A549 treated with GW870086 at 1 μM for 4 hours (cell line): Measurements from ENCODE around the gene TEC. TPM values are rescaled to one million over a fixed set of nuclear protein-coding genes. Genes with fewer than 3 reads are reported as not detected.

Experiments used
- total RNA-seq: library from RNA; stranded (reverse); fragments of 200-300 nt; extraction: Qiagen RNA extraction; gene quantifications from 5 replicates; pipeline ENCODE4 v1.2.3, GENCODE V29; 2022; ENCODE audit warnings: low read depth

Gene TEC
- total RNA-seq: 2.3 to 2.9 TPM (median 2.3 TPM) in 5 replicates

DNA sequence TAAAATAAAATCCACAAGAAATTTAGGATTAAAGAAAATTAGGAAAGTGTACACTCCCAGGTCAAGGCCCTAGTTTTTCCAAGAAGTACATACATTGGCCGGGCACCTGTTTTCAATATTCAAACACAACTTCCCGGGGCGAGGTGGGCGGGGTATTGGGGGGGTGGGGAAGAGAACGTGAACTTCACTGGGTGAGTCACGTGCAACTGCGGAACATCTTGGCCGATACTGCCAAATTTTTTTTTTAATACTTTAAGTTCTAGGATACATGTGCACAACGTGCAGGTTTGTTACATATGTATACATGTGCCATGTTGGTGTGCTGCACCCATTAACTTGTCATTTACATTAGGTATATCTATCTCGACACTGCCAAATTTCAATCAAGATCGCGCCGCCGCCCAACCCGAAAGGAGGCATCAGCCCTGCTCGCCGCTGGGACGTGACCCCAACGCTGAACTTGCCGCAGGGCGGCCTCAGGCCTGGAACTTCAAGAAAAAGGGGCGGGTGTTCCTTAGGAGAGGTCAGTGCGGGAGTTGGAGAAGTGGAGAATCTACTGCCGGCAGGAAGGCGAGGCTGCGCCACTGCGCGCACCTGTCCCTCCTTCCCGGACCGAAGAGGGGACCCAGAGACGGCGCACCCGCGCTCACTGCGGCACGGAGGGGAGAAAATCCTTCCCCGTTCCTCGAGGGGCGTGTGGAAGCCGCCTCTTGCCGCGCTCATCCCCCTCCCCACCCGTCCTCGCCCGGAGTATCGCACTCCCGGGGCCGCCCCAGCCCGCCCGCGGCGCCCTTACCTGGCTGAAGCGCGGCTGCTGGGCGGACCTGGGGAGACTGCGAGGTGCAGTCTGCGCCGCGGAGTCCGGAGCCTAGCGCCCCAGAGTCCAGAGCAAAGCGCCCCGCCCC is at the start of gene TEC:
TSS of gene TEC (minus strand) at position 883 of the 905 bp plus-strand sequence. CDS start 41,224 bp downstream, outside the sequence.

DNA sequence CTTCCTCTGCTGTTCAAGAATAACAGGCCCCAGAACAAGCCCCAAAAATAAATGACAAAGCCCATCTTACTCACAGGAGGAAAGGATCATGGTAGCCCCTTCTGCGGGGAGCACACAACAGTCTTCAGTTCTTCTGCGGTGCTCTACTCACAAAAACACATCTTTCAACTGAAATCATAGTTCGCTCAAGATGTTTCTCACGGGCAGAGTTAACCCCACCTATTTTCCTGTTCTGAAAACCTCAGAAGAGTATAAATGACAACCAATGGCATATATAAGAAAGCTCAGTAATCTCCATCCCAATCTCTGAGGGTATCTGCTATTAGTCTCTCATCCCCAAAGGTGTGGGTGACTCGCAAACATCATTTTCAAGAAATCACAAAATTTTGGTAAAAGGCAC is 135.6 kb downstream of the TEC start, which contains the start of gene TXK:
TSS of gene TXK (minus strand) at position 170 of the 400 bp plus-strand sequence. CDS start at position 90, 80 bp downstream.

Other genes with a start within 250 kb of the TEC start
- gene TXK, start 135.6 kb downstream of the TEC start, total RNA-seq: 0.10 to 0.34 TPM (median 0.24 TPM) in 4 of 5 replicates, not detected in the other
- gene SLAIN2, start 71.7 kb upstream of the TEC start, total RNA-seq: 16.6 to 22.8 TPM (median 18.3 TPM) in 5 replicates
- 4.5 to 7.6 TPM (median 7.4 TPM) in 5 replicates for gene SLC10A4, start 213.5 kb upstream of the TEC start, total RNA-seq
- gene ZAR1, start 220.4 kb upstream of the TEC start, total RNA-seq: 0.14 TPM in 1 of 5 replicates, not detected in the others